ENCODE data around the gene CASP5.
"Not testable (repeated sequence)": the region's sequence is repeated elsewhere in the genome, so short reads cannot be mapped to it uniquely, and the experiment has no call there.

CASP5 gene

DNA sequence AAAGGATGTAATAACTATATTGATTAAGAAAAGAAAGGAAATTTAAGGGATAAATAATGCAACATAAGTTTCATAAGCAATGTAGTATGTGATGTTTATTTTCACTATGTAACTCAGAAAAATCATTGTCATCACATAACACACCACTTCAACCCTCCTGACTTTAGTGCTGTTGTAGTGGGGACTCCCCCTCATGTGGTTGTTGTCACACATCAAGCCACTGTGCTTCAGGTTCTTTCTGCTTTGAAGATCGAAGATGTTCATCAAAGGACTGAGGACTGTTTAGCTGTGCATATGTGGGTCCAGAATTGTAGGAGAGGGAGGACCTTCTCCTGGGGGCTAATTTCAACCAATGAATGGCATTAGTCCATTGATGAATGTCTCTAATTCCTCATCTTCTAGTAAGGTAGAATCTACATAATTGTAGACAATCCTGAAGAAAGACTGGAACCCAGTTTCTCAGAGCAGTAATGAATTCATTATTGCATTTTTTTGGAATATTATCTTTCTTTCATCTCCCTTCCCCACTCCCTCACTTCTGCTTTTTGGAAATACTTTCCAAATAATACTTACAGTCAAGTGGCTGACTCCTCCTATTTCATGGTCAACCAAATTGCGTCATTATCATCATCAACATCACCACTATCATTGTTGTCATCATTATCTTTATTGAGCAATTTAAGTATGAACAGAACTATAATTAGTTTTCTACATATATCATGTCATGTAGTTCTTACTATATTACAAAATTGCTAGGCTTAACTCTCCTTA is 31.9 kb upstream of the CASP5 start:
- no peak for DNase-seq (ENCODE audit: low spot score)
- TF ChIP-seq, protein P1, sequence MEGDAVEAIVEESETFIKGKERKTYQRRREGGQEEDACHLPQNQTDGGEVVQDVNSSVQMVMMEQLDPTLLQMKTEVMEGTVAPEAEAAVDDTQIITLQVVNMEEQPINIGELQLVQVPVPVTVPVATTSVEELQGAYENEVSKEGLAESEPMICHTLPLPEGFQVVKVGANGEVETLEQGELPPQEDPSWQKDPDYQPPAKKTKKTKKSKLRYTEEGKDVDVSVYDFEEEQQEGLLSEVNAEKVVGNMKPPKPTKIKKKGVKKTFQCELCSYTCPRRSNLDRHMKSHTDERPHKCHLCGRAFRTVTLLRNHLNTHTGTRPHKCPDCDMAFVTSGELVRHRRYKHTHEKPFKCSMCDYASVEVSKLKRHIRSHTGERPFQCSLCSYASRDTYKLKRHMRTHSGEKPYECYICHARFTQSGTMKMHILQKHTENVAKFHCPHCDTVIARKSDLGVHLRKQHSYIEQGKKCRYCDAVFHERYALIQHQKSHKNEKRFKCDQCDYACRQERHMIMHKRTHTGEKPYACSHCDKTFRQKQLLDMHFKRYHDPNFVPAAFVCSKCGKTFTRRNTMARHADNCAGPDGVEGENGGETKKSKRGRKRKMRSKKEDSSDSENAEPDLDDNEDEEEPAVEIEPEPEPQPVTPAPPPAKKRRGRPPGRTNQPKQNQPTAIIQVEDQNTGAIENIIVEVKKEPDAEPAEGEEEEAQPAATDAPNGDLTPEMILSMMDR (IDR thresholded peaks at IDR 0.05; ENCODE audit: extremely low read depth, insufficient read depth, missing control alignments): no peak
- in situ Hi-C loops (cut with MboI; ENCODE audit: low pct_unique_long_range_greater_than_20kb, low sequenced_read_pairs, unreplicated experiment): no loop called here

DNA sequence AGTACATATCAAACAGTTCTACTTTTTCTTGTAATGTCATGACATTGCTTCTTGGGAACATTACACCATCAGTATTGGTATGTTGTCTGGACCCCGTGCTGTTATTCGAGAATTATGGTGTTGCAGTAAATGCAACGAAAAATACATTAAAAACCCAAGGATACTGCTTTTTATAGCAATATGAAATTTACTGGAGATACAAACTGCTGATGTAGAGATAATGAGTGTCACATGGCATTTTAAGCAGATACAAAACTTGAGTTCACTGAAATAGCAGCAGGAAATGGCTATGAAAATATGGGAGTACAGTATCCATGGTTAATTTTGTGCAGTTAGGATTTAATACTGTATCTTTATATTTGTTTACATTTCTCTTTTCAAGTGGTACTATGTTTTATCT is 29.5 kb upstream of the CASP5 start:
- no peak for DNase-seq (ENCODE audit: low spot score)
- TF ChIP-seq, protein P1 (IDR thresholded peaks at IDR 0.05; ENCODE audit: extremely low read depth, insufficient read depth, missing control alignments): no peak
- in situ Hi-C loops (cut with MboI; ENCODE audit: low pct_unique_long_range_greater_than_20kb, low sequenced_read_pairs, unreplicated experiment): no loop called here

DNA sequence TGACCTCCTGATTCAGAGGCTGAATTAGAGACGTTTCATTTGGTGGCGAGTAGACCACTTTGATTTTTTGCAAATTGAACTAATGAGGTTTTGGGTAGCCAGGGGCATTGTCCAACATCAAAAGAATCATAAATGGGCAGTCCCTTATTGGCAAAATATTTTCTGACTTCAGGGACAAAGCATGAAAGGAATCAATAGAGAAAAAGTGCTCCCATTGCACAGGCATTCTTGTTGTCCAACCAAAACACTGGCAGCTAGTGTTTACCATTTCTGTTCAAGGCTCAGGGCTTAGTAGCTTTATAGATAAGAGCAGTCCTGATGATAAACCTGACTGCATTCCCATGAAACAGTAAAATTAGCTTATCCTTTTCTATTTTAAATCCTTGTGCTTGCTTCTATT is 28.6 kb upstream of the CASP5 start:
- DNase-seq (ENCODE audit: low spot score): no peak
- TF ChIP-seq, protein P1 (IDR thresholded peaks at IDR 0.05; ENCODE audit: extremely low read depth, insufficient read depth, missing control alignments): no peak
- in situ Hi-C loops (cut with MboI; ENCODE audit: low pct_unique_long_range_greater_than_20kb, low sequenced_read_pairs, unreplicated experiment): no loop called here

DNA sequence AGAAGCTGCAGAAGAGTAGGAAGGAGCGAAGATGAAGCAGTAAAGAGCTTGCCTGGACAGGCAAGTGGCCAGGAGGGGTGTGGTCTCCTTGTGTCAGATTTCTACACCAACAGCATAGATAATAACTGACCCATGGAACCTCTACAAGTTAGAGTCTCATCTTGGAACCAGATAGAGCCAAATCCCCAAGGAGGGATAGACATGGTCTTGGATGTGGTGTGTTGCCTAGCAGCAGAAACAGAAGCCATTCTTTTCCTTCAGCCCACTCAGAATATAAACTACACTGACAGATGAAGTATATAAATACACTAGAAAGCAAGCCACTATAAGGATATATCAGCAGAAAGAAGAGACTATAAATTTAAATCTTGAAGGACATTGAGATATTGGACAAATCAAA is 26.5 kb upstream of the CASP5 start:
- in situ Hi-C loops (cut with MboI; ENCODE audit: low pct_unique_long_range_greater_than_20kb, low sequenced_read_pairs, unreplicated experiment): no loop called here
- no peak for DNase-seq (ENCODE audit: low spot score)
- TF ChIP-seq, protein P1 (IDR thresholded peaks at IDR 0.05; ENCODE audit: extremely low read depth, insufficient read depth, missing control alignments): no peak

DNA sequence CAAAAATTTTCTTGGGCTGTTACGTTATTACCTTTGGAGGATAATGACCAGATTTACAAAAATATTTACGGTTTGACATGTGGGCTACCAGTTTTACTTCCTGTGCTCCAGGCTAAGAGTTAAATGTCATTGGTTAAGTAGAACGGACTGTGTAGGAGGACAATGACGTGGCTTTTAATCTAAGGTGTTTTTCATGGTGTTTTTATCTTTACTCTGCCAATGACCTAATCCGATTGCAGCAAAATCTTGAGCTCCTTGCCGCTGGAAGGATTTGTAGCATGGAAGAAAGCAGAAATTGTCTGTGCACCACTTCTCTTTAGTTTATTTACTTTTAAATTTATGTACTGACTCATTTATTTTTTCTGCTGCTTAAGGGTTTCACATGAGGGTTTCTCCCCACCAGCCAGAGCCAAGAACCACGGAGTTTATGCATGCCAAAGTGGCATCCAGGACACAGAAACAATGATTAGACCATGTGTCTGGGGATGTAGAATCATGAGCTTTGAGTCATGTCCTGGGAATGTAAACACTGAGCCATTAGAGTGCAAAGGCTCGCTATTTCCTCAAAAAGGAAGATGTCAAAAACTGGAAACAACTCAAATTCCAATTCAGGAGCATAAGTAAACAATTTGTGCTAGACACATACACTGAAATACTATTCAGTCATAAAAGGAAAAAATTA is 24.1 kb upstream of the CASP5 start:
- TF ChIP-seq, protein P1 (IDR thresholded peaks at IDR 0.05; ENCODE audit: extremely low read depth, insufficient read depth, missing control alignments): no peak
- in situ Hi-C loops (cut with MboI; ENCODE audit: low pct_unique_long_range_greater_than_20kb, low sequenced_read_pairs, unreplicated experiment): no loop called here
- DNase-seq (ENCODE audit: low spot score): no peak

DNA sequence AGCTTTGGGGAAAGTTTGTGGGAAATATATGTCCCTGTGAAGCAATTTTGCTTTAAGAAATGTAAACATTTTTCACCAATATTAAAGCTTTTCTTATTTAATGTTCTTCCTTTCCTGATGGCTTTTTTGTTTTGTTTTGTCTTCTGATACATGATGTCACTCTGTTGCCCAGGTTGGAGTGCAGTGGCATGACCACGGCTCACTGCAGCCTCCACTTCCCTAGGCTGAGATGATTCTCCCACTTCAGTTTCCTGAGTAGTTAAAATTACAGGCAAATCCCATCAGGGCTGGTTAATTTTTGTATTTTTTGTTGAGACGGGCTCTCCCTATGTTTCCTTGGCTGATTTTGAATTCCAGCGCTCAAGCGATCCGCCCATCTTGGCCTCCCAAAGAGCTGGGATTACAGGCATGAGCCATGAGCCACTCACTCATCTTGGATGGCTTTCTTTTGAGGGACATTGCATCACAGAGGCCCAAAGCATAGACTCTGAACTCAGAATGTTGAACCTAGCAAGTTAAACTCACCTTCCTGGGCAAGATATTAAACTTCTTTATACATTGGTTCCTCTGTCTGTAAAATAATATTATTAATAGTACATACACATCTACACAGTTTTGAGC is 22.8 kb upstream of the CASP5 start:
- in situ Hi-C loops (cut with MboI; ENCODE audit: low pct_unique_long_range_greater_than_20kb, low sequenced_read_pairs, unreplicated experiment): no loop called here
- no peak for DNase-seq (ENCODE audit: low spot score)
- TF ChIP-seq, protein P1 (IDR thresholded peaks at IDR 0.05; ENCODE audit: extremely low read depth, insufficient read depth, missing control alignments): no peak

DNA sequence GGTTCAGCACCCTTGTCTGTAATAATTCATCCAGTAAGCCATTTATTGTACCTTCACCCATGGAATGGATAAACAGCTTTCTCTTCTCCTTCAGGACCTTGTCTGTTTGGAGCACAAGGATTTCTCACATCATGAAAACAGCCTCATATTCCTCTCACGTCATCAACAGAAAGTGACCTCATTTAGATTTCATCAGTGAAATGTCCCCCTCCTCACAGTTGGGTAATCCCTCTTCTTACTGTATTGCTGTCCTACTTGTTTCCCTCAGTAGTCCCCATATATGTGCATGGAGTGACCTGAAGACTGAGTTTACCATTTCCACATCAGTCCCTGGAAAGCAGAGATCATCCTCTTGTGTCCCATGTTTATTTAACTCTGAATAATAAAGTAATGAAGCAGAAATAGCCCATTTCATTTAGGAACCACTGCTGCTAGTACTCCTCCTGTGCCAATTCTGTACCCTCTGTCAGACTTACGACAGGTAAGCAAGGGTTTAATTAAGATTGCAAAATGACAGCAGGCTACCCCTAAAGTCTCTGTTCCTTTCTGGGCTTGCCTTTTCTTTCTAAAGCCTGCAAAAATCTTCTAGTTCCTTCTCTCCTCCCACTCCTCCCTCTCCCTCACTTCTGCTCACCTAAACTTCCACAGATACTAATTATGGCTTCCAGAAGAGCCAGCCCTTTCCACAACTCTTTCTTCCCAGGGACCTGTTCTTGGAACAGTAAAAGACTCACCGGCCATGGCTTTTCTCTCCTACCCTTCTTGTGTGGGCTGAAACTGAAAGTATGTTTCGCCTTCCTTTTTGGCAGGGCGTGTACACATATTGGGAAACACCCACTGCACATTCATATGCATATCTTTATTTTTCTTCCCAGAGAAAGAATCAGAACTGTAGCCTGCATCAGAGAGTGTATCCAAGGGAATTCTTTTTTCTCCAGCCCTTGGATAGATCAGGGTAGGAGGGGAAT is 21.9 kb upstream of the CASP5 start, which contains the start of gene CARD16:
CARD16 (minus strand) TSS at position 779 of the 968 bp plus-strand sequence; CDS start at position 741, 38 bp downstream.
- peak; percentile 18 for DNase-seq (ENCODE audit: low spot score)
- in situ Hi-C loops (cut with MboI; ENCODE audit: low pct_unique_long_range_greater_than_20kb, low sequenced_read_pairs, unreplicated experiment): not testable (repeated sequence)
